RWPE1 (cell line): ENCODE measurements around the gene NAALADL2.
"Not testable (repeated sequence)": the region's sequence is repeated elsewhere in the genome, so short reads cannot be mapped to it uniquely, and the experiment has no call there.

Experiments used
- CTCF ChIA-PET: fragments of 350-600 bp; sonication (Branson Sonifier 250); formaldehyde crosslinking; extraction: SDS; loops from one replicate; lab custom pipeline; 2021; lab: Yijun Ruan, JAX
- POLR2A ChIA-PET: fragments of 400-600 bp; formaldehyde crosslinking; extraction: SDS; loops from one replicate; lab custom pipeline; 2020; ENCODE audit warnings: antibody characterized with exemption; ENCODE audit not compliant: low non-redundant PET; lab: Yijun Ruan, JAX
- DNase-seq: peaks from one replicate; pipeline ENCODE4 v3.0.0; 2012; ENCODE audit warnings: low spot score
- H3K27ac ChIP-seq: fragments of 450-650 bp; 2 replicates; pipeline ENCODE4 v1.5.1; 2017
- TF ChIP-seq, protein P1 (sequence below): fragments of 450-650 bp; conservative IDR thresholded peaks from 2 replicates; pipeline ENCODE4 v1.5.1; 2017; ENCODE audit warnings: low read depth, mild to moderate bottlenecking

NAALADL2 gene

DNA sequence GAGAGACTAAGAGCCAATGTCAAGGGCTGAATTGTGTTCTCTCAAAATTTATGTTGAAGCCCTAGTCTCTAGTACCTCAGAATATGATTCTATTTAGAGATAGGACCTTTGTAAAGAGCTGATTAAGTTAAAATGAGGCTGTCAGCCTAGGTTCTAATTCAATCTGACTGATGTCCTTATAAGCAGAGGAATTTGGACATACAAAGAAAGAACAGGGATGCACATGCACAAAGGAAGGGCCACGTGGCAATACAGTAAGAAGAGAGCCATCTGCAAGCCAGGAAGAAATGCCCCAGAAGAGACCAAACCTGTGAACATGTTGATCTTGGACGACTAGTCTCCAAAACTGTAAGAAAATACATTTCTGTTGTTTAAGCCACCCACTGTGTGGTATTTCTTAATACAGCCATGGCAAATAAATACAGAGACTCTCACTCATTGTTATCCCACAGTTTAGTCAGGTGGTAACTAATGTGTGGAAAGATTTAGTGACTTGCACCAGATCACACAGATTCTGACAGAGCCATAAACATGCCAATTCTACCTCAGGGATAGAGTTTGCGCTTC, 652.2 kb downstream of the NAALADL2 start:
- DNase-seq = no peak

DNA sequence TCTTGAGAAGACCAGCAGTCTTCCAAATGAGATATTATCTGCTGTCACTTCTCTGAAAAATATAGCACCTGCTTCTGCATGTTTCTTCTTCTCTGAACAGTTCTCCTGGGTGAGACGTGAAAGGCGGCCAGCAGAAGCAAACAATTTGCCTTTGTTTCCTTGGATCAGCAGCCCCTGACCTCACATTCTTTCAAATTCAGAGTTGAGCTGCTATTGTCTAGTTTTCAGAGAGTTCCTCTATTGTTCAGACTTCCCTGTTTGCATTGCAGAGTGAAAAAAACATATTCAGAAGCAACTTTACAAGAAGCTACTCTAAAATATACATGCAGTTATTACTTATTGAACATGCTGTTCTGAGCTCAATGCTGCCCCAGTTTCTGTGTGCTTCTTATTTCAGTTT, 653.6 kb downstream of the NAALADL2 start:
- H3K27ac ChIP-seq = no peak overlapping the region
- ChIA-PET POLR2A (no interaction called here), CTCF (no interaction called here)
- DNase-seq = no peak
- TF ChIP-seq, protein P1, sequence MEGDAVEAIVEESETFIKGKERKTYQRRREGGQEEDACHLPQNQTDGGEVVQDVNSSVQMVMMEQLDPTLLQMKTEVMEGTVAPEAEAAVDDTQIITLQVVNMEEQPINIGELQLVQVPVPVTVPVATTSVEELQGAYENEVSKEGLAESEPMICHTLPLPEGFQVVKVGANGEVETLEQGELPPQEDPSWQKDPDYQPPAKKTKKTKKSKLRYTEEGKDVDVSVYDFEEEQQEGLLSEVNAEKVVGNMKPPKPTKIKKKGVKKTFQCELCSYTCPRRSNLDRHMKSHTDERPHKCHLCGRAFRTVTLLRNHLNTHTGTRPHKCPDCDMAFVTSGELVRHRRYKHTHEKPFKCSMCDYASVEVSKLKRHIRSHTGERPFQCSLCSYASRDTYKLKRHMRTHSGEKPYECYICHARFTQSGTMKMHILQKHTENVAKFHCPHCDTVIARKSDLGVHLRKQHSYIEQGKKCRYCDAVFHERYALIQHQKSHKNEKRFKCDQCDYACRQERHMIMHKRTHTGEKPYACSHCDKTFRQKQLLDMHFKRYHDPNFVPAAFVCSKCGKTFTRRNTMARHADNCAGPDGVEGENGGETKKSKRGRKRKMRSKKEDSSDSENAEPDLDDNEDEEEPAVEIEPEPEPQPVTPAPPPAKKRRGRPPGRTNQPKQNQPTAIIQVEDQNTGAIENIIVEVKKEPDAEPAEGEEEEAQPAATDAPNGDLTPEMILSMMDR = no peak

More for the DNA sequence above, 652.2 kb downstream of the NAALADL2 start:
- ChIA-PET CTCF (no interaction called here), POLR2A (no interaction called here)
- TF ChIP-seq, protein P1 = no peak
- no peak overlapping the region for H3K27ac ChIP-seq

DNA sequence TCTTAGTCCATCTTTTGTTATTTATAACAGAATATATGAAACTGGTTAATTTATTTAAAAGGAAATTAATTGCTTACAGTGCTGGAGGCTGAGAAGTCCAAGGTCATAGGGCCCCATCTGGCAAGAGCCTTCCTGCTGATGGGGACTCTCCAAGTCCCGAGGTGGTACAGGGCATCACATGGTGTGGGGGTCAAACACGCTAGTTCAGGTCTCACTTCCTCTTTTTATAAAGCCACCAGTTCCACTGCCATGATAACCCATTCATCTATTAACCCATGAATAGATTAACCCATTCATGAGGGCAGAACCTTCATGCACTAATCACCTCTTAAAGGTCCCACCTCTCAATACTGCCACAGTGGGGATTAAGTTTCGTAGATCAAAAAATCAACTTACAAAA, 659.3 kb downstream of the NAALADL2 start:
- TF ChIP-seq, protein P1 = no peak
- POLR2A ChIA-PET = no interaction called here
- H3K27ac ChIP-seq = no peak overlapping the region
- CTCF ChIA-PET = no interaction called here
- DNase-seq = no peak

DNA sequence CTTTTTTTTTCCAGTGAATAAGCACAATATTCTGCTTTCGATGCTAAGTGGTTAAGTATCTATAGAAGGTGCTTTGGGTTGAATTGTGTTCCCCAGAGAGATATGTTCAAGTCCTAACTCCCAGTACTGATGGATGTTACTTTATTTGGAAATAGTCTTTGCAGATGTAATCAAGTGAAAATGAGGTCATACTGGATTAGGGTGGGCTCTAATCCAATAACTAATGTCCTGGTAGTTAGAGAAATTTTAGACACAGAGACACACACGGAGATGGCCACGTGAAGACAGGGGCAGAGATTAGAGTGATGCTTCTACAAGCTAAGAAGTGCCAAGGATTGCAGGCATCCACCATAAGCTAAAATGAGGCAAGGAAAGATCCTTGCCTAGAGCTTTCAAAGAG, 662.3 kb downstream of the NAALADL2 start:
- ChIA-PET POLR2A (no interaction called here), CTCF (no interaction called here)
- TF ChIP-seq, protein P1 = no peak
- no peak for DNase-seq
- no peak overlapping the region for H3K27ac ChIP-seq

DNA sequence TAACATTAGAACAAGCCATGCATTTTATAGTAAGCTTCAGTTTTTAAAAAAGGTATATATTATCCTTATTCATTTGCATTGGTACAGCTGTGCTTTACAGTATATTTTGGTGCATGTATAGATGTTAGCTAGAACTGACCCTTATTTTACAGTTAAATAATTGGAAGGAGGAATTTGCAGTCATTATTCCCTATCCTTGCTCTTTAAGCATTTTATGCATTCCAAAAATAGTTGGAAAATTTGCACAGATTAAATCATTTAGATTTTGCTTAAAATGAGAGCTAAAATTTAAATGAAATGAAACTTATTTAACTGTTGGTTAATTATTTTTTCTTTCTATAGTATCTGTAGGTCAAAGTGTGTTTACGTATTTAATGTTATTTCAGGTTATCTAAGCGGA, 667.1 kb downstream of the NAALADL2 start:
- ChIA-PET POLR2A (no interaction called here), CTCF (no interaction called here)
- DNase-seq = no peak
- TF ChIP-seq, protein P1 = no peak
- H3K27ac ChIP-seq = no peak overlapping the region

DNA sequence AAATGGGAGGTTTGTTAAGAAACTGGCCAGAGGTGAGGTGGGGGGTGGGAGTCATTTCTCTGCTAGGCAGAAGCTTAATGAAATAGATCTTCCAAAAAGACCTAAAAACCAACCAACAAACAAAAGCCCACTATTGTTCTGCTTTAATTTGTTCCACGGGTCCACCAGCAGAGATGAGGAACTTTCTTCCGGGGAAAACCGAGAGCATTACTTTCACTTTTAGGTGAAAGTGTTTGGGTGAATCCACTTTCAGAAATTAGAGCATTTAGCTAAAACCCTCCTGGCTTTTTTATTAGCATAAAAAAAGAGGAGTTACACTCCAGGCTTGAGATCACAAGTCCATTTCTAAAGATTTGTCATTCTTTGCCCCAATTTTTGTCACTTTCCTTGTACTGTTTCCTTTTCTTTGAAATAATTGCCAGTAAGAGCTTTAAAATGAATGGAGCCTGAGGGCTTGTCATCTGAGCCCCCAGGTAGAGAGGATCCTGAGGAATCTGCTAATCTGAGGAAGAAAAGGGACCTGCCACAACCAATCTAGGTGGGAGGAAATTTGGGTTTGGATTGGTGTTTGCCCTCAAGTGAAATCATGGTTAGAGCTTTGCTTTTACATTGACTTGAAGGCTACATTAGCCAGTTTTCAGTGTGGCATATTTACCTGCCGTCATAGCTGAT, 667.6 kb downstream of the NAALADL2 start:
- H3K27ac ChIP-seq = no peak overlapping the region
- TF ChIP-seq, protein P1 = no peak
- POLR2A ChIA-PET = no interaction called here
- DNase-seq = no peak
- CTCF ChIA-PET = no interaction called here

DNA sequence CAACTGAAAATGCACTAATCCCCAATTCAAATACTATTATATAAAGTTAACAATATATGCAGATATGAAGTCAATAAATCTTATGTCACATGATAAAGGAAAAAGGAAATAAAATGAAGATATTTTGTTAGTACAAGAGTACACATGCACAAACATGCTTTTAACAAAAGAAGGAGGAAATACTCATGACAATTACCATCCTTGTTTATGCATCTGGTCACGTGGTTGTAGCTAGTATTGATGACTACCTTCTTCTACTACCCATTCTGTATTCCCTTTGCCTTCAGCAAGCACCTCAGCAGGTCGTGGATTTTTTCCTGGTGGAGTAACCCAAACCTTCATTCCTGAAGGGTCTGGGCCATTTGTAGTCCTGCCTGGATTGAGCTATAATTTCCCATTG, 669.6 kb downstream of the NAALADL2 start:
- H3K27ac ChIP-seq, POLR2A ChIA-PET, DNase-seq, CTCF ChIA-PET: not testable (repeated sequence)
